OCI-LY3 (cell line): ENCODE results near the gene RNASEH1.
"Not testable (repeated sequence)": the region's sequence is repeated elsewhere in the genome, so short reads cannot be mapped to it uniquely, and the experiment has no call there.

Experiments used
- H2AFZ ChIP-seq: fragments of 200-600, 300-600 bp; shearing (Covaris generic); 2 replicates; pipeline ENCODE4 v1.6.0; 2014; ENCODE audit warnings: antibody characterized with exemption, low read depth, low read length
- H3K27ac ChIP-seq: fragments of 200-600, 300-600 bp; sonication (generic); 2 replicates; pipeline ENCODE4 v1.5.1; 2014; ENCODE audit warnings: mild to moderate bottlenecking, low read length, moderate library complexity, mixed read lengths
- H3K27me3 ChIP-seq: fragments of 200-600, 300-600 bp; sonication (generic); 2 replicates; pipeline ENCODE4 v1.6.1; 2014; ENCODE audit warnings: low read depth, low read length, mixed read lengths
- H3K36me3 ChIP-seq: fragments of 200-600, 300-600 bp; sonication (generic); replicated peaks from 2 replicates; pipeline ENCODE3; 2014; ENCODE audit warnings: low read depth, low read length, mixed read lengths
- H3K4me1 ChIP-seq: fragments of 300-600, 200-600 bp; sonication (generic); 2 replicates; pipeline ENCODE4 v1.6.1; 2014; ENCODE audit warnings: low read length, mixed read lengths
- H3K4me2 ChIP-seq: fragments of 200-600, 300-600 bp; sonication (generic); 2 replicates; pipeline ENCODE4 v1.6.1; 2014; ENCODE audit warnings: low read length, mixed read lengths
- H3K4me3 ChIP-seq: fragments of 300-600, 200-600 bp; sonication (generic); 2 replicates; pipeline ENCODE4 v1.5.1; 2014; ENCODE audit warnings: antibody characterized with exemption, mild to moderate bottlenecking, low read length, moderate library complexity
- H3K79me2 ChIP-seq: fragments of 300-600, 200-600 bp; shearing (Covaris generic); 2 replicates; pipeline ENCODE4 v1.6.1; 2014; ENCODE audit warnings: mild to moderate bottlenecking, low read length, mixed read lengths
- H3K9ac ChIP-seq: fragments of 300-600, 200-600 bp; shearing (Covaris generic); 2 replicates; pipeline ENCODE4 v1.6.0; 2014; ENCODE audit warnings: mild to moderate bottlenecking, low read length, moderate library complexity
- H3K9me3 ChIP-seq: fragments of 200-600, 300-600 bp; shearing (Covaris generic); 2 replicates; pipeline ENCODE4 v1.6.1; 2014; ENCODE audit warnings: low read length, mixed read lengths; ENCODE audit not compliant: insufficient read depth
- H4K20me1 ChIP-seq: fragments of 200-600, 300-600 bp; sonication (generic); 2 replicates; pipeline ENCODE4 v1.6.1; 2016; ENCODE audit warnings: low read length, mixed read lengths; ENCODE audit not compliant: insufficient read depth
- EZH2phosphoT487 ChIP-seq: fragments of 200-600 bp; shearing (Covaris generic); IDR thresholded peaks from 2 replicates; pipeline ENCODE4 v1.6.1; 2018; ENCODE audit warnings: antibody characterized with exemption, mixed run types, low read depth
- TF ChIP-seq, protein P1 (sequence below): fragments of 200-600, 300-600 bp; sonication (generic); IDR thresholded peaks from 2 replicates; pipeline ENCODE4 v1.5.1; 2014; ENCODE audit warnings: antibody characterized with exemption, low read length, low read depth

RNASEH1 gene

DNA sequence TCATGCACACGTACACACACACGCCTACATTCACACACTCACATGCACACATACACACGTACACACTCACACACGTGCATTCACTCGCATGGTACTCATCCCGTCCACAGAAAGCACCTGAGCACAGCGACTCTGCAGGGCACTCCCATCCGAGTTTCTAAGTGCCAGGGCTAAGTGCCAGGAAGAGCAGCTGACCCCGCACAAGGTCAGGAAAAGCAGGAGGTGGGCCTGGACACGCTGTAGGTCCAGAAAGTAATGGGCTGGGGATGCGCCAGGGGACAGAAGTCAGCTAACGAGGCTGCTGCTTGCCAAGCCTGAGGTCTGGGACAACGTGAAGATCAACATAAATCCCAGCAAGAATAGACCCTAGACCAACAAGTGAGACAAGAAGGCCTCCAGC lies 54.6 kb downstream of the RNASEH1 start:
- H3K27me3 ChIP-seq, result no peaks in the 10 kb centered on the region
- no peaks in the 10 kb centered on the region for H3K9me3 ChIP-seq
- TF ChIP-seq, protein P1, sequence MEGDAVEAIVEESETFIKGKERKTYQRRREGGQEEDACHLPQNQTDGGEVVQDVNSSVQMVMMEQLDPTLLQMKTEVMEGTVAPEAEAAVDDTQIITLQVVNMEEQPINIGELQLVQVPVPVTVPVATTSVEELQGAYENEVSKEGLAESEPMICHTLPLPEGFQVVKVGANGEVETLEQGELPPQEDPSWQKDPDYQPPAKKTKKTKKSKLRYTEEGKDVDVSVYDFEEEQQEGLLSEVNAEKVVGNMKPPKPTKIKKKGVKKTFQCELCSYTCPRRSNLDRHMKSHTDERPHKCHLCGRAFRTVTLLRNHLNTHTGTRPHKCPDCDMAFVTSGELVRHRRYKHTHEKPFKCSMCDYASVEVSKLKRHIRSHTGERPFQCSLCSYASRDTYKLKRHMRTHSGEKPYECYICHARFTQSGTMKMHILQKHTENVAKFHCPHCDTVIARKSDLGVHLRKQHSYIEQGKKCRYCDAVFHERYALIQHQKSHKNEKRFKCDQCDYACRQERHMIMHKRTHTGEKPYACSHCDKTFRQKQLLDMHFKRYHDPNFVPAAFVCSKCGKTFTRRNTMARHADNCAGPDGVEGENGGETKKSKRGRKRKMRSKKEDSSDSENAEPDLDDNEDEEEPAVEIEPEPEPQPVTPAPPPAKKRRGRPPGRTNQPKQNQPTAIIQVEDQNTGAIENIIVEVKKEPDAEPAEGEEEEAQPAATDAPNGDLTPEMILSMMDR, result no peak
- no peak for TF ChIP-seq EZH2phosphoT487
- peaks cover 4% of the 10 kb centered on the region; the same call in 1 of the 2 replicates for H4K20me1 ChIP-seq
- H3K36me3 ChIP-seq, result peaks cover 41% of the 10 kb centered on the region
- no peak overlapping the region for H3K27ac ChIP-seq
- no peaks in the 10 kb centered on the region for H3K4me1 ChIP-seq
- H2AFZ ChIP-seq, result no peak overlapping the region
- peaks cover 39% of the 10 kb centered on the region for H3K79me2 ChIP-seq
- H3K9ac ChIP-seq, result no peak overlapping the region
- no peak overlapping the region for H3K4me3 ChIP-seq
- no peak overlapping the region for H3K4me2 ChIP-seq

DNA sequence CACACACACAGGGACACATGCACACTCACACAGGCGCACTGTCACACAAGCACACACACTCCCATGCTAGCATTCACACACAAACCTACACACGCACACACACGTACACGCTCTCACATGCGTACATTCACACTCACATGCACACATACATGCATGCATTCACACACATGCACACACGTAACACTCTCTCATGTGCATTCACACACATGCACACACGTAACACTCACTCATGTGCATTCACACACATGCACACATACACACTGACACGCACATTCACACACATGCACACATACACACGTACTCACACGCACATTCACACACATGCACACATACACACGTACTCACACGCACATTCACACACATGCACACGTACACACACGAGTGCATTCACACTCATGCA lies 55.1 kb downstream of the RNASEH1 start:
- TF ChIP-seq, protein P1, result no peak
- Histone ChIP-seq H3K27ac (no peak overlapping the region), H3K4me3 (no peak overlapping the region), H3K27me3 (no peaks in the 10 kb centered on the region), H3K9ac (no peak overlapping the region), H3K79me2 (peaks cover 37% of the 10 kb centered on the region), H3K4me2 (no peak overlapping the region), H2AFZ (no peak overlapping the region), H3K36me3 (peaks cover 41% of the 10 kb centered on the region), H3K9me3 (no peaks in the 10 kb centered on the region), H3K4me1 (no peaks in the 10 kb centered on the region), H4K20me1 (peaks cover 4% of the 10 kb centered on the region; the same call in 1 of the 2 replicates)

DNA sequence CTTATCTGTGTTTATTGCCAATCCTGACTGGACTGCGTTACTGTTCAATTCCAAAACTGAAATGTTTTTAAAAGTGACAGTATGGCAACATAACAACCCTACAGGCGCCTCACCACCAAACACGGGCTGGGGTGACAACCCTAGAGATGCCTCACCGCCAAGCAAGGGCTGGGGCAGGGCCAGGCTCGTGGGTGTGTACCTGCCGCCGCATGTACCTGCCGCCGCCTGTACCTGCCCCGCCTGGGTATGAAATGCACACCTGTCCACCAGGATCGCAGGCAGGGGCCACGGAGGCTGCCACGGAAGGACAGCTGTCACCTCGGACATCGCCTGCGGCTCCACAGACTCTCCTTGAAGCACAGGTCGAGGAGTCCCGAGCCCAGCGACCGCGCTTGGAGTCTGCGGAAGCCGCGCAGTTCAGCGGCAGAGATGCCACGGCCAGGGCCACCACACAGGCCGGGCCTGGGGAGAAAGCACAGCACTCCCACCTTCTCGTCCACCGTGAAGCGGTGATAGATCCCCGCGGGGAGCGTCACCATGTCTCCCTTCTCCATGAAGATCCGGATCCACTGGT lies 57.7 kb downstream of the RNASEH1 start:
- Histone ChIP-seq H4K20me1 (peaks cover 4% of the 10 kb centered on the region; the same call in 1 of the 2 replicates), H3K27me3 (no peaks in the 10 kb centered on the region), H3K4me3 (no peak overlapping the region), H3K4me2 (no peak overlapping the region), H3K27ac (no peak overlapping the region), H2AFZ (no peak overlapping the region), H3K9me3 (no peaks in the 10 kb centered on the region), H3K9ac (no peak overlapping the region), H3K36me3 (peaks cover 51% of the 10 kb centered on the region), H3K4me1 (no peaks in the 10 kb centered on the region), H3K79me2 (peaks cover 29% of the 10 kb centered on the region)
- TF ChIP-seq, protein P1, result no peak
- TF ChIP-seq EZH2phosphoT487, result no peak

DNA sequence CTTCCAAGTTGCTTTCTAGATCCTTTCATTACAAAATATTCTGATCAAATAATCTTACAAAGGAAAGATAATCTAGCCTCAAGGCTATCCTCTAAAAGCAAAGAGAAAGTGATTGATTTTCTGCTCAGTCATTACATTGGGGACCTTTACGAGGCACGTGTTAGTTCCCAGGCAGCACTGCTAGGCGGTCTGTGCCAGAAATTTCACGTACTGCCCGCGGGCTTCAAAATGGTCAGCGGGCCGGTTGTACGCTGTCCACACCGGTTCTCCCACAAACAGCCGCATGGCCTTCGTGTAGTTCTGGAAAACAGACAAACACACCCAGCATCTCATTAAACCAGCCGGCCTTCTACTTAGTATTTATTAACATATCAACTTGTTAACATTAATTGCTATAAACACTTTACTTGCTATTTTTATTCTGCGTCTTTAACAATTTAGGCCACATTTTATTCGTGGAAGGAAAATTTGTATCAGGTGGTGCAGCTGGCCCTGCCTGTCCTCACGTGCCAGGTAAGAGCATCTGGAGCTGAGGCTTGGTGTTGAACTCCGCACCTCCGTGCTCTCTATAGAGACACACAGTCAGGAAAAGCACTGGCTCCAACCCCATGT lies 59.2 kb downstream of the RNASEH1 start:
- Histone ChIP-seq H3K36me3 (peaks cover 44% of the 10 kb centered on the region), H3K4me2 (no peak overlapping the region), H3K27me3 (no peaks in the 10 kb centered on the region)

DNA sequence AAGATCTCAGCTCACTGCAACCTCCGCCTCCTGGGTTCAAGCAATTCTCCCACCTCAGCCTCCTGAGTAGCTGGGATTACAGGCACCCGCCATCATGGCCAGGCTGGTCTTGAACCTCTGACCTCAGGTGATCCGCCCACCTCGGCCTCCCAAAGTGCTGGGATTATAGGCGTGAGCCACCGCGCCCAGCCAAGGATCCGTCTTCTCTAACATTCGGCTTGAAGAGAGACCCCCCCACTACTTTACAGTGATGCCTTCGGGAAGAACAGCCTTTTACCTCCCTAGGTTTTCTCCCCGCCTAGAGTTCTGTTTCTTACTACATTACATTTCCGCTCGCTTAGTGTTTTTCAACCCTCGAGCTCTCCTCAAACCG lies 61.4 kb downstream of the RNASEH1 start:
- not testable (repeated sequence) for H3K4me1 ChIP-seq, H3K4me3 ChIP-seq, H3K9ac ChIP-seq, H3K79me2 ChIP-seq, H3K27me3 ChIP-seq, H3K27ac ChIP-seq, H4K20me1 ChIP-seq, H2AFZ ChIP-seq, H3K9me3 ChIP-seq, H3K4me2 ChIP-seq
- H3K36me3 ChIP-seq, result peaks cover 34% of the 10 kb centered on the region

More for the DNA sequence above, 59.2 kb downstream of the RNASEH1 start:
- Histone ChIP-seq H3K4me3 (no peak overlapping the region), H3K27ac (no peak overlapping the region), H3K9me3 (no peaks in the 10 kb centered on the region), H3K4me1 (no peaks in the 10 kb centered on the region), H4K20me1 (no peaks in the 10 kb centered on the region; the same call in 1 of the 2 replicates), H3K9ac (no peak overlapping the region), H2AFZ (no peak overlapping the region), H3K79me2 (peaks cover 14% of the 10 kb centered on the region)
- TF ChIP-seq, protein P1, result no peak
- TF ChIP-seq EZH2phosphoT487, result no peak
